Heart left ventricle (tissue), 13 donors: Measurements from ENCODE around the gene USP10.

Experiments used
- CTCF ChIP-seq, 12 donors: fragments of 200-600 bp; sonication (generic) in 4 of 12; IDR thresholded peaks; one replicate each; pipeline versions ENCODE4 v1.5.0 to v1.8.0; 2018 to 2022; ENCODE audit warnings: antibody characterized with exemption in 12 of 12, mild to moderate bottlenecking in 5 of 12
- POLR2A ChIP-seq, 2 donors: fragments of 450-650 bp; IDR thresholded peaks; one replicate each; pipeline ENCODE4 v1.6.1; 2017; ENCODE audit warnings: antibody characterized with exemption in 2 of 2, mild to moderate bottlenecking in 2 of 2, moderate library complexity in 2 of 2
- donor health status: ischemic (EF 13 %, LVEDD 7.1; RV severe dilation, severe dysfunction).
- donor health status: DM: no; HTN: yes; CAD: no.
- donor health status: DM: no; HTN: no; CAD: no.
- donor health status: ischemic (EF 25% LVEDD 6.9; RV normal size, moderate dysfunction).
- donor health status: ischemic (EF 25% LVEDD 5.7; RV mildly dilated, moderate dysfunction).
- donor health status: ischemic (EF 35%, LVEDD 5.7; RV mildly dilated, moderate dysfunction).
- donor health status: nonischemic (EF 11% LVEDD 7.7; RV severe dilation, severe dysfunction).
- donor health status: DM: yes; HTN: yes; CAD: no.
- donor health status: PGD.
- donor health status: ischemic (EF 29% LVEDD 5.4; RV normal size, mild dysfunction).
- donor health status: nonischemic (EF 23%, LVEDD 6.1; RV moderate dilation, normal function).

- TF ChIP-seq CTCF (IDR thresholded peaks at IDR 0.05) (no peak), POLR2A (IDR thresholded peaks at IDR 0.05) (no peak)
Observed at GRCh38 chr16:84759906-84760305, 60.1 kb downstream of the USP10 start.
